SK-N-SH treated with all-trans-retinoic acid at 6 μM for 48 hours (cell line): ENCODE measurements around the gene GDPGP1.
"Not testable (repeated sequence)": the region's sequence is repeated elsewhere in the genome, so short reads cannot be mapped to it uniquely, and the experiment has no call there.

Experiments used
- ATAC-seq: fragments of 200-7000 bp; cut with Tn5 transposase; 3 replicates; pipeline ENCODE4 v1.9.1; 2020; ENCODE audit warnings: mild to moderate bottlenecking, moderate library complexity
- ARNTL ChIP-seq: fragments of 450-650 bp; formaldehyde crosslinking; IDR thresholded peaks from 2 replicates; pipeline ENCODE4 v1.5.0; 2020; ENCODE audit warnings: low read depth, mild to moderate bottlenecking, moderate library complexity, borderline replicate concordance
- CSDC2 ChIP-seq: fragments of 250-450 bp; sonication (Bioruptor Pico); IDR thresholded peaks from 2 replicates; pipeline ENCODE4 v1.5.0; 2020; ENCODE audit warnings: mild to moderate bottlenecking, moderate library complexity
- ESRRG ChIP-seq: fragments of 250-450 bp; sonication (Bioruptor Pico); IDR thresholded peaks from 2 replicates; pipeline ENCODE4 v1.6.1; 2021; ENCODE audit warnings: mild to moderate bottlenecking
- GLIS3 ChIP-seq: fragments of 250-450 bp; sonication (Bioruptor Pico); IDR thresholded peaks from 2 replicates; pipeline ENCODE4 v1.5.0; 2020; ENCODE audit warnings: mild to moderate bottlenecking, moderate library complexity
- ISL1 ChIP-seq: fragments of 250-450 bp; sonication (Bioruptor Pico); IDR thresholded peaks from 2 replicates; pipeline ENCODE4 v2.1.2; 2022; ENCODE audit warnings: mild to moderate bottlenecking, moderate library complexity
- OSR1 ChIP-seq: fragments of 250-450 bp; sonication (Bioruptor Pico); IDR thresholded peaks from 2 replicates; pipeline ENCODE4 v1.8.0; 2022; ENCODE audit warnings: moderate library complexity, mild to moderate bottlenecking, inconsistent platforms
- POU6F1 ChIP-seq: fragments of 250-450 bp; sonication (Bioruptor Pico); IDR thresholded peaks from 2 replicates; pipeline ENCODE4 v1.8.0; 2021; ENCODE audit warnings: low read depth, mild to moderate bottlenecking, moderate library complexity, borderline replicate concordance
- PPARA ChIP-seq: fragments of 250-450 bp; sonication (Bioruptor Pico); IDR thresholded peaks from 2 replicates; pipeline ENCODE4 v1.5.0; 2020; ENCODE audit warnings: mild to moderate bottlenecking, borderline replicate concordance
- RARB ChIP-seq: fragments of 250-450 bp; sonication (Bioruptor Pico); IDR thresholded peaks from 2 replicates; pipeline ENCODE4 v1.8.0; 2021; ENCODE audit warnings: mild to moderate bottlenecking, moderate library complexity
- SNAI2 ChIP-seq: fragments of 250-450 bp; sonication (Bioruptor Pico); IDR thresholded peaks from 2 replicates; pipeline ENCODE4 v1.5.0; 2020; ENCODE audit warnings: mild to moderate bottlenecking, moderate library complexity
- TCF4 ChIP-seq: fragments of 250-450 bp; sonication (Bioruptor Pico); IDR thresholded peaks from 2 replicates; pipeline ENCODE4 v1.8.0; 2021; ENCODE audit warnings: mild to moderate bottlenecking, moderate library complexity, borderline replicate concordance
- TOX ChIP-seq: fragments of 250-450 bp; sonication (Bioruptor Pico); IDR thresholded peaks from 2 replicates; pipeline ENCODE4 v1.8.0; 2021; ENCODE audit warnings: mild to moderate bottlenecking, moderate library complexity, borderline replicate concordance
- TSHZ2 ChIP-seq: fragments of 250-450 bp; sonication (Bioruptor Pico); IDR thresholded peaks from 2 replicates; pipeline ENCODE4 v1.5.0; 2020; ENCODE audit warnings: mild to moderate bottlenecking, moderate library complexity
- ZC3H10 ChIP-seq: fragments of 250-450 bp; sonication (Bioruptor Pico); IDR thresholded peaks from 2 replicates; pipeline ENCODE4 v1.5.1; 2021; ENCODE audit warnings: mild to moderate bottlenecking, moderate library complexity
- ZFP3 ChIP-seq: fragments of 250-450 bp; sonication (Bioruptor Pico); IDR thresholded peaks from 2 replicates; pipeline ENCODE4 v1.5.0; 2020; ENCODE audit warnings: mild to moderate bottlenecking, moderate library complexity
- ZFP30 ChIP-seq: fragments of 450-650 bp; formaldehyde crosslinking; IDR thresholded peaks from 2 replicates; pipeline ENCODE4 v1.5.0; 2022; ENCODE audit warnings: mild to moderate bottlenecking, moderate library complexity
- ZNF565 ChIP-seq: fragments of 450-650 bp; formaldehyde crosslinking; conservative IDR thresholded peaks from 2 replicates; pipeline ENCODE4 v1.5.0; 2020; ENCODE audit warnings: low read depth, mild to moderate bottlenecking, moderate library complexity
- ZNF70 ChIP-seq: fragments of 450-650 bp; formaldehyde crosslinking; IDR thresholded peaks from 2 replicates; pipeline ENCODE4 v1.5.0; 2020; ENCODE audit warnings: mild to moderate bottlenecking, moderate library complexity
- ZNF8 ChIP-seq: fragments of 450-650 bp; formaldehyde crosslinking; IDR thresholded peaks from 2 replicates; pipeline ENCODE4 v1.5.0; 2020; ENCODE audit warnings: mild to moderate bottlenecking, moderate library complexity
- TF ChIP-seq, protein P1 (sequence below): fragments of 250-450 bp; sonication (Bioruptor Pico); IDR thresholded peaks from 2 replicates; pipeline ENCODE4 v1.5.1; 2020; ENCODE audit warnings: low read depth, mild to moderate bottlenecking, moderate library complexity
- TF ChIP-seq, protein P2 (sequence below): fragments of 250-450 bp; sonication (Bioruptor Pico); IDR thresholded peaks from 2 replicates; pipeline ENCODE4 v1.8.0; 2020; ENCODE audit warnings: mild to moderate bottlenecking, moderate library complexity, borderline replicate concordance
- TF ChIP-seq, protein P3 (sequence below): fragments of 250-450 bp; sonication (Bioruptor Pico); IDR thresholded peaks from 2 replicates; pipeline ENCODE4 v1.5.1; 2021; ENCODE audit warnings: mild to moderate bottlenecking, moderate library complexity

Gene GDPGP1

DNA sequence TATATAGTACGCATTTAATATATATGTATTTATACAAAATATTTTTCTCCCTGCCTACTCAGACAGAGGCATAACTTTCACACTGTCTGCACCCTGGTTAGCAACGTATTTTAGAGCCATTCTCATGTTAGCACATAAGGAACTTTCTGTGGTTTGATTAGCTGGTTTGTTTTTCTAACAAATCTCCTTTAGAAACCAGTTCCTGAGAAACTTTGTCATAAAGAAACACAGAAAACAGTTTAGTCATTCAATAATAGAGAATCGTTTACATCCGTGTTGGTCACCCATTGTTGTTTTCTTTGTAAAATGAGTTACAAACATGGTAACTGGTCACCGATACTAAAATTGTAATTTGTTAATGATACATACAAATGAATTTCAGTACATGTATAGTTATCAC is 25.5 kb downstream of the GDPGP1 start:
- no peak for ATAC-seq
- TF ChIP-seq, protein P1, sequence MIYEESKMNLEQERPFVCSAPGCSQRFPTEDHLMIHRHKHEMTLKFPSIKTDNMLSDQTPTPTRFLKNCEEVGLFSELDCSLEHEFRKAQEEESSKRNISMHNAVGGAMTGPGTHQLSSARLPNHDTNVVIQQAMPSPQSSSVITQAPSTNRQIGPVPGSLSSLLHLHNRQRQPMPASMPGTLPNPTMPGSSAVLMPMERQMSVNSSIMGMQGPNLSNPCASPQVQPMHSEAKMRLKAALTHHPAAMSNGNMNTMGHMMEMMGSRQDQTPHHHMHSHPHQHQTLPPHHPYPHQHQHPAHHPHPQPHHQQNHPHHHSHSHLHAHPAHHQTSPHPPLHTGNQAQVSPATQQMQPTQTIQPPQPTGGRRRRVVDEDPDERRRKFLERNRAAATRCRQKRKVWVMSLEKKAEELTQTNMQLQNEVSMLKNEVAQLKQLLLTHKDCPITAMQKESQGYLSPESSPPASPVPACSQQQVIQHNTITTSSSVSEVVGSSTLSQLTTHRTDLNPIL (CRISPR knock-in tag) = no peak
- TF ChIP-seq, protein P2, sequence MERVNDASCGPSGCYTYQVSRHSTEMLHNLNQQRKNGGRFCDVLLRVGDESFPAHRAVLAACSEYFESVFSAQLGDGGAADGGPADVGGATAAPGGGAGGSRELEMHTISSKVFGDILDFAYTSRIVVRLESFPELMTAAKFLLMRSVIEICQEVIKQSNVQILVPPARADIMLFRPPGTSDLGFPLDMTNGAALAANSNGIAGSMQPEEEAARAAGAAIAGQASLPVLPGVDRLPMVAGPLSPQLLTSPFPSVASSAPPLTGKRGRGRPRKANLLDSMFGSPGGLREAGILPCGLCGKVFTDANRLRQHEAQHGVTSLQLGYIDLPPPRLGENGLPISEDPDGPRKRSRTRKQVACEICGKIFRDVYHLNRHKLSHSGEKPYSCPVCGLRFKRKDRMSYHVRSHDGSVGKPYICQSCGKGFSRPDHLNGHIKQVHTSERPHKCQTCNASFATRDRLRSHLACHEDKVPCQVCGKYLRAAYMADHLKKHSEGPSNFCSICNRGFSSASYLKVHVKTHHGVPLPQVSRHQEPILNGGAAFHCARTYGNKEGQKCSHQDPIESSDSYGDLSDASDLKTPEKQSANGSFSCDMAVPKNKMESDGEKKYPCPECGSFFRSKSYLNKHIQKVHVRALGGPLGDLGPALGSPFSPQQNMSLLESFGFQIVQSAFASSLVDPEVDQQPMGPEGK (CRISPR knock-in tag) = no peak
- TF ChIP-seq ESRRG (no peak), GLIS3 (CRISPR knock-in tag) (no peak), ZFP3 (CRISPR knock-in tag) (no peak), CSDC2 (CRISPR knock-in tag) (no peak), OSR1 (CRISPR knock-in tag) (no peak), ZFP30 (no peak), TCF4 (no peak), ZNF8 (CRISPR knock-in tag) (no peak), ZNF70 (CRISPR knock-in tag) (no peak), TOX (no peak), RARB (CRISPR knock-in tag) (no peak), ISL1 (CRISPR knock-in tag) (no peak), POU6F1 (CRISPR knock-in tag) (no peak), TSHZ2 (CRISPR knock-in tag) (no peak)
- TF ChIP-seq, all 23 proteins: peak for 0

- not testable (repeated sequence) for ATAC-seq
These were observed 26.7 kb downstream of the GDPGP1 start for GRCh38 chr15:90260731-90261130.

DNA sequence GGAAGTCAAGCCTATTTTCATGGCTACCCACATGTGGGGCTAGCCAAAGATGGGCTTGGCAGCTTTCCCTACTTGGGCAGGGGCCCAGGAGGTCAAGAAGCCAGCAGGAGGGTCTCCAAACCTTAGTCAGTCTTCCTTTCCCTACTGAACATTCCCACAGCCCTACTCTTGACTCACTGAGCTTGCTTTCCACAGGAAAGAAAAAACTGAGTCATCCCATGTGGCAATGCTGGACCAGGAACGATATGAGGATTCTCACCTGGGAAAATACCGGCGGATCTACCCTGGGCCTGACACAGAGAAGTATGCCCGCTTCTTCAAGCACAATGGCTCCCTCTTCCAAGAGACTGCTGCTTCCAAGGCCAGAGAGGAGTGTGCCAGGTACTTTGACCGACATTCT is 27.8 kb downstream of the GDPGP1 start:
- TF ChIP-seq ZNF8 (CRISPR knock-in tag) (no peak), OSR1 (CRISPR knock-in tag) (no peak), PPARA (CRISPR knock-in tag) (no peak), ISL1 (CRISPR knock-in tag) (no peak), TCF4 (no peak), TOX (no peak), ARNTL (CRISPR knock-in tag) (no peak), ZNF70 (CRISPR knock-in tag) (no peak), GLIS3 (CRISPR knock-in tag) (no peak), POU6F1 (CRISPR knock-in tag) (no peak), ZNF565 (CRISPR knock-in tag) (no peak), ESRRG (no peak), ZC3H10 (CRISPR knock-in tag) (no peak), SNAI2 (CRISPR knock-in tag) (no peak), CSDC2 (CRISPR knock-in tag) (no peak), ZFP30 (no peak), ZFP3 (CRISPR knock-in tag) (no peak)
- TF ChIP-seq, protein P2 (CRISPR knock-in tag) = no peak
- TF ChIP-seq, protein P3, sequence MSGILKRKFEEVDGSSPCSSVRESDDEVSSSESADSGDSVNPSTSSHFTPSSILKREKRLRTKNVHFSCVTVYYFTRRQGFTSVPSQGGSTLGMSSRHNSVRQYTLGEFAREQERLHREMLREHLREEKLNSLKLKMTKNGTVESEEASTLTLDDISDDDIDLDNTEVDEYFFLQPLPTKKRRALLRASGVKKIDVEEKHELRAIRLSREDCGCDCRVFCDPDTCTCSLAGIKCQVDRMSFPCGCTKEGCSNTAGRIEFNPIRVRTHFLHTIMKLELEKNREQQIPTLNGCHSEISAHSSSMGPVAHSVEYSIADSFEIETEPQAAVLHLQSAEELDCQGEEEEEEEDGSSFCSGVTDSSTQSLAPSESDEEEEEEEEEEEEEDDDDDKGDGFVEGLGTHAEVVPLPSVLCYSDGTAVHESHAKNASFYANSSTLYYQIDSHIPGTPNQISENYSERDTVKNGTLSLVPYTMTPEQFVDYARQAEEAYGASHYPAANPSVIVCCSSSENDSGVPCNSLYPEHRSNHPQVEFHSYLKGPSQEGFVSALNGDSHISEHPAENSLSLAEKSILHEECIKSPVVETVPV (CRISPR knock-in tag) = no peak
- TF ChIP-seq, all 23 proteins: peak for 0
- ATAC-seq = no peak
